ENCODE measurements around the gene ARPC1A. TPM values are rescaled to one million over a fixed set of nuclear protein-coding genes. Genes with fewer than 3 reads are reported as not detected.
A peak's percentile ranks its signal among the peaks of the same experiment; 100 is the strongest.

ARPC1A gene
- total RNA-seq, 1 donor from 2014 or later: 198 TPM

DNA sequence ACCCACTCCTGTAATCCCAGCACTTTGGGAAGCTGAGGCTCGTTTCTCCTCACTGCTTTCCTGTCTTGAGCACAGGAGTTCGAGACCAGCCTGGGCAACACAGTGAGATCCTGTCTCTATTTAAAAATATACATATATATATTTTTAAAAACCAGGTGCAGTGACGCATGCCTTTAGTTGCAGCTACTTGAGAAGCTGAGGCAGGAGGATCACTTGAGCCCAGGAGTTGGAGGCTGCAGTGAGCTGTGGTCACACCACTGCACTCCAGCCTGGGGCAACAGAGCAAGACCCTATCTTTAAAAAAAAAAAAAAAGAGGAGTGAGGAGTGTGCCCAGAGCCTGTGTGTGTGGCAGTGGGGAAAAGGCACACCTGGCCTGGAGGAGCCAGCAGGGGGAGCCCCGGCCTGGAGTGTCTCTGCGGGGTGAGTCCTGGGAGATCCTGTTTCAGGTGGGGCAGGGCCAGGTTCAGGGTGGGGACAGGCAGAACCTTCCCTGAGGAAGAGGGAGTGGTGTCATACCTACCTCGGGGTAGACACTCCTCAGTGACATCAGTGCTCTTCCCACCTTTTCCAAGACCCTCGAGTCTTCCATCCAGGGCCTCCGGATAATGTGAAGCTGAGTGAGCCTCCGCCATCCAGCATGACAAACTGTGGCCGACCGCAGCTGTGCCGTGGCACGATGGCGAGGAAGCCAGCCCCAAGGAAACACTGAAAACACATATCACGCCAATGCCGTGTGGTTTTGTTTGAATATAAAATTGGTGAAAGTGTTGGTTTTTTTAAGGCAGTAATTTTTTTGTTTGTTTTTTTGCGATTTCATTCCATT lies 39.8 kb downstream of the ARPC1A start:
- Histone ChIP-seq H3K4me3 (ENCODE audit: insufficient read depth, low read depth, low read length) (no peak overlapping the region), H3K9ac (ENCODE audit: low read length) (no peak overlapping the region), H3K79me2 (ENCODE audit: insufficient read depth, low read length) (no peaks in the 10 kb centered on the region), H3K27ac (ENCODE audit: low read depth, low read length) (no peak overlapping the region), H3K4me1 (ENCODE audit: insufficient read depth, low read length) (peaks cover 13% of the 10 kb centered on the region), H3K36me3 (ENCODE audit: insufficient read depth, low read length) (peaks cover 43% of the 10 kb centered on the region), H3K4me2 (ENCODE audit: low read length) (no peak overlapping the region), H3K27me3 (ENCODE audit: insufficient read depth, low read length) (no peaks in the 10 kb centered on the region), H2AFZ (ENCODE audit: low read depth, low read length) (no peak overlapping the region), H4K20me1 (ENCODE audit: insufficient read depth, low read length) (peaks cover 46% of the 10 kb centered on the region), H3K9me3 (ENCODE audit: insufficient read depth, low read depth, low read length) (no peaks in the 10 kb centered on the region)
- peaks cover 8% of the 10 kb centered on the region for H3K4me1 Mint-ChIP-seq (ENCODE audit: low read depth, unreplicated experiment)
- H3K9me3 Mint-ChIP-seq (ENCODE audit: unreplicated experiment): no peaks in the 10 kb centered on the region
- no peak overlapping the region for H3K4me3 Mint-ChIP-seq (ENCODE audit: unreplicated experiment)
- FAIRE-seq (no peak), DNase-seq (ENCODE audit: low read depth) (no peak)
- H3K27me3 Mint-ChIP-seq (ENCODE audit: low read depth, unreplicated experiment): no peaks in the 10 kb centered on the region
- H3K36me3 Mint-ChIP-seq (ENCODE audit: low read depth, unreplicated experiment): peaks cover 11% of the 10 kb centered on the region
- TF ChIP-seq EZH2 (IDR thresholded peaks at IDR 0.05; ENCODE audit: insufficient read depth, low read length): no peak
- TF ChIP-seq, protein P1, sequence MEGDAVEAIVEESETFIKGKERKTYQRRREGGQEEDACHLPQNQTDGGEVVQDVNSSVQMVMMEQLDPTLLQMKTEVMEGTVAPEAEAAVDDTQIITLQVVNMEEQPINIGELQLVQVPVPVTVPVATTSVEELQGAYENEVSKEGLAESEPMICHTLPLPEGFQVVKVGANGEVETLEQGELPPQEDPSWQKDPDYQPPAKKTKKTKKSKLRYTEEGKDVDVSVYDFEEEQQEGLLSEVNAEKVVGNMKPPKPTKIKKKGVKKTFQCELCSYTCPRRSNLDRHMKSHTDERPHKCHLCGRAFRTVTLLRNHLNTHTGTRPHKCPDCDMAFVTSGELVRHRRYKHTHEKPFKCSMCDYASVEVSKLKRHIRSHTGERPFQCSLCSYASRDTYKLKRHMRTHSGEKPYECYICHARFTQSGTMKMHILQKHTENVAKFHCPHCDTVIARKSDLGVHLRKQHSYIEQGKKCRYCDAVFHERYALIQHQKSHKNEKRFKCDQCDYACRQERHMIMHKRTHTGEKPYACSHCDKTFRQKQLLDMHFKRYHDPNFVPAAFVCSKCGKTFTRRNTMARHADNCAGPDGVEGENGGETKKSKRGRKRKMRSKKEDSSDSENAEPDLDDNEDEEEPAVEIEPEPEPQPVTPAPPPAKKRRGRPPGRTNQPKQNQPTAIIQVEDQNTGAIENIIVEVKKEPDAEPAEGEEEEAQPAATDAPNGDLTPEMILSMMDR (IDR thresholded peaks at IDR 0.05; ENCODE audit: insufficient read depth, low read depth, low read length): peak; percentile 7
- H3K27ac Mint-ChIP-seq (ENCODE audit: unreplicated experiment): no peak overlapping the region

DNA sequence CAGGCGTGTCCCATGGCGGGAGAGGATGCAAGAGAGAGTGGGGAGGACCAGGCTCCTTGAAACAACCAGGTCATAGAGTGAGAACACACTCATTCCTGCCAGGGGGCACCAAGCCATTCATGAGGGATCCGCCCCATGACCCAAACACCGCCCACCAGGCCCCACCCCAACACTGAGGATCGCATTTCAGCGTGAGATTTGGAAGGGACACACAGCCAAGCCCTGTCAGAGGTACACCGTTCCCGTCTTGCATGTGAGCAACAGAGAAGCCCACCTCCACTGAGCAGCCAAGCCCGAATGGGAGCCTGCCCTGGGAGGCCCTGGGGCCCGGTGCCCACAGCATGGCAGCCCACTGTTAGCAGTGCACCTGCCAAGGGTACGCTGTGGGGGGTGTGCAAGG lies 40.9 kb downstream of the ARPC1A start:
- Mint-ChIP-seq H3K9me3 (ENCODE audit: unreplicated experiment) (no peaks in the 10 kb centered on the region), H3K4me3 (ENCODE audit: unreplicated experiment) (no peak overlapping the region), H3K27me3 (ENCODE audit: low read depth, unreplicated experiment) (no peaks in the 10 kb centered on the region), H3K4me1 (ENCODE audit: low read depth, unreplicated experiment) (peaks cover 8% of the 10 kb centered on the region), H3K36me3 (ENCODE audit: low read depth, unreplicated experiment) (peaks cover 11% of the 10 kb centered on the region), H3K27ac (ENCODE audit: unreplicated experiment) (no peak overlapping the region)
- H4K20me1 ChIP-seq (ENCODE audit: insufficient read depth, low read length): peaks cover 41% of the 10 kb centered on the region
- H3K9ac ChIP-seq (ENCODE audit: low read length): no peak overlapping the region
- FAIRE-seq: no peak
- TF ChIP-seq EZH2 (IDR thresholded peaks at IDR 0.05; ENCODE audit: insufficient read depth, low read length): no peak
- TF ChIP-seq, protein P1 (IDR thresholded peaks at IDR 0.05; ENCODE audit: insufficient read depth, low read depth, low read length): no peak
- H3K79me2 ChIP-seq (ENCODE audit: insufficient read depth, low read length): no peaks in the 10 kb centered on the region
- H3K36me3 ChIP-seq (ENCODE audit: insufficient read depth, low read length): peaks cover 33% of the 10 kb centered on the region
- H3K9me3 ChIP-seq (ENCODE audit: insufficient read depth, low read depth, low read length): no peaks in the 10 kb centered on the region
- no peak overlapping the region for H3K4me3 ChIP-seq (ENCODE audit: insufficient read depth, low read depth, low read length)
- H3K4me1 ChIP-seq (ENCODE audit: insufficient read depth, low read length): peaks cover 13% of the 10 kb centered on the region
- DNase-seq (ENCODE audit: low read depth): no peak
- H3K4me2 ChIP-seq (ENCODE audit: low read length): no peak overlapping the region
- no peaks in the 10 kb centered on the region for H3K27me3 ChIP-seq (ENCODE audit: insufficient read depth, low read length)
- no peak overlapping the region for H2AFZ ChIP-seq (ENCODE audit: low read depth, low read length)
- H3K27ac ChIP-seq (ENCODE audit: low read depth, low read length): no peak overlapping the region
